Measurements from ENCODE around the gene REEP6.
"Not testable (repeated sequence)": the region's sequence is repeated elsewhere in the genome, so short reads cannot be mapped to it uniquely, and the experiment has no call there.

GRCh38 chr19:1519802-1520201 lies 28.8 kb downstream of the REEP6 start:
- not testable (repeated sequence) for TF ChIP-seq POLR2A (IDR thresholded peaks at IDR 0.05; ENCODE audit: low read depth, low read length); POLR2AphosphoS5 (IDR thresholded peaks at IDR 0.05; ENCODE audit: low read depth, low read length); TAF1 (IDR thresholded peaks at IDR 0.05; ENCODE audit: low read depth, low read length); SPI1 (IDR thresholded peaks at IDR 0.05; ENCODE audit: low read depth, low read length); PAX5 (IDR thresholded peaks at IDR 0.05; ENCODE audit: insufficient read depth, low read length, severe bottlenecking); POU2F2 (IDR thresholded peaks at IDR 0.05; ENCODE audit: low read depth, low read length)
